ENCODE results near the gene C1QTNF9. TPM values are rescaled to one million over a fixed set of nuclear protein-coding genes. Genes with fewer than 3 reads are reported as not detected.

The C1QTNF9 gene
- total and polyA plus RNA-seq, 2 of the 4 experiments (the other 2 are of a cell fraction), result 0.18 to 0.21 TPM

- Histone ChIP-seq H3K79me1 (ENCODE audit: low read depth in 1 of 2, low read length in 2 of 2) (no peaks in the 10 kb centered on the region), H3K36me3 (ENCODE audit: control insufficient read depth, insufficient read depth, low read length) (no peaks in the 10 kb centered on the region), H3K27ac (ENCODE audit: insufficient read depth, low read length) (no peak overlapping the region), H3K4me2 (ENCODE audit: low read depth, low read length) (no peak overlapping the region), H3K4ac (ENCODE audit: low read depth, low read length) (no peak overlapping the region), H4K5ac (ENCODE audit: low read depth, low read length) (no peak overlapping the region), H2AK5ac (ENCODE audit: low read depth, low read length) (no peak overlapping the region), H3K9ac (ENCODE audit: low read depth, low read length) (no peak overlapping the region), H3K4me1 (ENCODE audit: control insufficient read depth, insufficient read depth, low read length) (no peaks in the 10 kb centered on the region), H3K56ac (ENCODE audit: extremely low read depth, insufficient read depth, low read length) (no peak overlapping the region), H3K23ac (ENCODE audit: low read depth, low read length) (no peak overlapping the region), H4K8ac (ENCODE audit: low read depth in 2 of 2, low read length in 2 of 2) (no peak overlapping the region), H3K9me1 (ENCODE audit: insufficient read depth, low read length) (no peaks in the 10 kb centered on the region), H3K27me3 (ENCODE audit: control insufficient read depth, insufficient read depth, low read length) (peaks cover 6% of the 10 kb centered on the region; the same call in 1 of the 2 replicates), H3K18ac (ENCODE audit: low read depth, low read length) (no peak overlapping the region), H2AFZ (replicated peaks; ENCODE audit: low read length, poor library complexity) (no peak overlapping the region), H3K9me3 (ENCODE audit: control insufficient read depth, insufficient read depth, low read length) (no peaks in the 10 kb centered on the region), H2BK5ac (ENCODE audit: low read depth, low read length, poor library complexity, severe bottlenecking) (no peak overlapping the region), H4K20me1 (ENCODE audit: insufficient read depth, low read length) (no peaks in the 10 kb centered on the region), H2BK20ac (ENCODE audit: low read depth, low read length) (no peak overlapping the region), H3K14ac (replicated peaks; ENCODE audit: low read depth, low read length) (no peak overlapping the region), H2BK15ac (ENCODE audit: low read depth, low read length) (no peak overlapping the region), H3K4me3 (ENCODE audit: insufficient read depth, low read depth, low read length) (no peak overlapping the region), H2AK9ac (replicated peaks; ENCODE audit: low read depth, low read length, poor library complexity) (no peak overlapping the region), H4K91ac (ENCODE audit: insufficient read depth, low read depth, low read length) (no peak overlapping the region), H2BK120ac (ENCODE audit: low read depth, low read length) (no peak overlapping the region)
- intact Hi-C loops (cut with micrococcal nuclease), result no loop called here
- WGBS, 2 experiments (ENCODE audit: extremely low coverage in 2 of 2, insufficient read length in 1 of 2), result 67% methylated on average over 4 of the region's 9 CpGs; no CpG with 5 or more reads in 1 of the 2 experiments
- DNase-seq (no peak), ATAC-seq (ENCODE audit: low read depth) (no peak)
- dilution Hi-C loops (cut with HindIII; ENCODE audit: low sequenced_read_pairs, unreplicated experiment), result no loop called here
- no TSS peak for BruUV-seq (replicated peaks)
- CTCF ChIA-PET, result no interaction called here
- POLR2A ChIA-PET (ENCODE audit: unreplicated experiment), result no interaction called here
- in situ Hi-C loops (cut with MboI; ENCODE audit: low sequenced_read_pairs), result no loop called here
- TF ChIP-seq CEBPB (IDR thresholded peaks at IDR 0.05; ENCODE audit: low read depth, low read length), result no peak
- no peak for TF ChIP-seq RFX5 (IDR thresholded peaks at IDR 0.05; ENCODE audit: low read depth, low read length)
- no peak for TF ChIP-seq BHLHE40 (IDR thresholded peaks at IDR 0.05; ENCODE audit: low read depth, low read length)
- no peak for TF ChIP-seq NFE2L2 (IDR thresholded peaks at IDR 0.05; ENCODE audit: low read depth, low read length)
- no peak for TF ChIP-seq MXI1 (IDR thresholded peaks at IDR 0.05; ENCODE audit: borderline replicate concordance, low read depth, low read length)
- no peak for TF ChIP-seq RAD21 (IDR thresholded peaks at IDR 0.05; ENCODE audit: low read length)
- TF ChIP-seq RCOR1 (IDR thresholded peaks at IDR 0.05; ENCODE audit: insufficient replicate concordance, low read length), result no peak
- TF ChIP-seq, protein P1, sequence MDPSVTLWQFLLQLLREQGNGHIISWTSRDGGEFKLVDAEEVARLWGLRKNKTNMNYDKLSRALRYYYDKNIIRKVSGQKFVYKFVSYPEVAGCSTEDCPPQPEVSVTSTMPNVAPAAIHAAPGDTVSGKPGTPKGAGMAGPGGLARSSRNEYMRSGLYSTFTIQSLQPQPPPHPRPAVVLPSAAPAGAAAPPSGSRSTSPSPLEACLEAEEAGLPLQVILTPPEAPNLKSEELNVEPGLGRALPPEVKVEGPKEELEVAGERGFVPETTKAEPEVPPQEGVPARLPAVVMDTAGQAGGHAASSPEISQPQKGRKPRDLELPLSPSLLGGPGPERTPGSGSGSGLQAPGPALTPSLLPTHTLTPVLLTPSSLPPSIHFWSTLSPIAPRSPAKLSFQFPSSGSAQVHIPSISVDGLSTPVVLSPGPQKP (IDR thresholded peaks at IDR 0.05; ENCODE audit: borderline replicate concordance, low read depth, low read length), result no peak
- TF ChIP-seq, protein P2, sequence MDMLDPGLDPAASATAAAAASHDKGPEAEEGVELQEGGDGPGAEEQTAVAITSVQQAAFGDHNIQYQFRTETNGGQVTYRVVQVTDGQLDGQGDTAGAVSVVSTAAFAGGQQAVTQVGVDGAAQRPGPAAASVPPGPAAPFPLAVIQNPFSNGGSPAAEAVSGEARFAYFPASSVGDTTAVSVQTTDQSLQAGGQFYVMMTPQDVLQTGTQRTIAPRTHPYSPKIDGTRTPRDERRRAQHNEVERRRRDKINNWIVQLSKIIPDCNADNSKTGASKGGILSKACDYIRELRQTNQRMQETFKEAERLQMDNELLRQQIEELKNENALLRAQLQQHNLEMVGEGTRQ (IDR thresholded peaks at IDR 0.05; ENCODE audit: low read depth, low read length), result no peak
- TF ChIP-seq SMC3 (IDR thresholded peaks at IDR 0.05; ENCODE audit: low read depth, low read length), result no peak
- no peak for TF ChIP-seq FOS (IDR thresholded peaks at IDR 0.05; ENCODE audit: low read depth, low read length)
- TF ChIP-seq CHD1 (IDR thresholded peaks at IDR 0.05; ENCODE audit: low read depth, low read length), result no peak
Observed at GRCh38 chr13:24362435-24362952, 53.1 kb downstream of the C1QTNF9 start.

Measured in IMR-90 (cell line).